Panc1 (cell line): ENCODE measurements around the gene NUP153.

Experiments used
- POLR2AphosphoS5 ChIP-seq: IDR thresholded peaks from 2 replicates; pipeline ENCODE4 v1.6.1; 2012; ENCODE audit warnings: mild to moderate bottlenecking, low read depth, low read length, moderate library complexity
- REST ChIP-seq, 2 experiments: IDR thresholded peaks; 2 replicates each; pipeline ENCODE4 v1.6.1; 2011 to 2012; ENCODE audit warnings: low read depth in 2 of 2, control low read depth in 1 of 2, low read length in 1 of 2, mild to moderate bottlenecking in 1 of 2, moderate library complexity in 1 of 2; ENCODE audit not compliant: insufficient read depth in 1 of 2
- TF ChIP-seq, protein P1 (sequence below): fragments of 450-650 bp; IDR thresholded peaks from 2 replicates; pipeline ENCODE4 v1.5.1; 2017; ENCODE audit warnings: mild to moderate bottlenecking

DNA sequence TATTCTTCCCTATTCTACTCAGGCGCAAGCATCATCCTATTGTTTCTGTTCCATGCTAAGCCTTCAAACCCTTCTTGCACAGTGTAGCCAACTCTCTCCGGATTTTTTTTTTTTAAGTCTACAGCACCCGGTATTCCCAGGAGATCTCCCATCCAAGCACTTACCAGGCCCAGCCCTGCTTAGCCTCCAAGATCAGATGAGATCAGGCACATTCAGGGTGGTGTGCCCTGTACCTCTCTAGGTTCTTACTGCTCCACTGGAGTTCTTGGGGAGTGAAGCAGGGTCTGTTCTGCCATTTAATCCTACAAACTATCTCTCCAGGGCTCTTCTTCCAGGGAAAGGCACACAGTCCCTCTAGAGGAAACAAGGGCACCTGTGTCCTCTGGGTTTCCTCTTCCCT, 14.9 kb upstream of the NUP153 start:
- TF ChIP-seq, protein P1, sequence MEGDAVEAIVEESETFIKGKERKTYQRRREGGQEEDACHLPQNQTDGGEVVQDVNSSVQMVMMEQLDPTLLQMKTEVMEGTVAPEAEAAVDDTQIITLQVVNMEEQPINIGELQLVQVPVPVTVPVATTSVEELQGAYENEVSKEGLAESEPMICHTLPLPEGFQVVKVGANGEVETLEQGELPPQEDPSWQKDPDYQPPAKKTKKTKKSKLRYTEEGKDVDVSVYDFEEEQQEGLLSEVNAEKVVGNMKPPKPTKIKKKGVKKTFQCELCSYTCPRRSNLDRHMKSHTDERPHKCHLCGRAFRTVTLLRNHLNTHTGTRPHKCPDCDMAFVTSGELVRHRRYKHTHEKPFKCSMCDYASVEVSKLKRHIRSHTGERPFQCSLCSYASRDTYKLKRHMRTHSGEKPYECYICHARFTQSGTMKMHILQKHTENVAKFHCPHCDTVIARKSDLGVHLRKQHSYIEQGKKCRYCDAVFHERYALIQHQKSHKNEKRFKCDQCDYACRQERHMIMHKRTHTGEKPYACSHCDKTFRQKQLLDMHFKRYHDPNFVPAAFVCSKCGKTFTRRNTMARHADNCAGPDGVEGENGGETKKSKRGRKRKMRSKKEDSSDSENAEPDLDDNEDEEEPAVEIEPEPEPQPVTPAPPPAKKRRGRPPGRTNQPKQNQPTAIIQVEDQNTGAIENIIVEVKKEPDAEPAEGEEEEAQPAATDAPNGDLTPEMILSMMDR, result no peak
- no peak for TF ChIP-seq POLR2AphosphoS5
- TF ChIP-seq REST (IDR thresholded peaks at IDR 0.05; ENCODE audit: insufficient read depth in 1 of 2, low read depth in 2 of 2, low read length in 1 of 2), result no peak
